Suprapubic skin (tissue), 4 donors: Measurements from ENCODE around the gene CDON. TPM values are rescaled to one million over a fixed set of nuclear protein-coding genes. Genes with fewer than 3 reads are reported as not detected.

Experiments used
- DNase-seq, 2 donors: peaks; one replicate each; pipeline ENCODE4 v3.0.0-alpha.2; 2019; ENCODE audit warnings: low spot score in 2 of 2
- H3K27ac ChIP-seq: fragments of 200-600 bp; sonication (generic); one replicate; pipeline ENCODE4 v1.5.1; 2019
- H3K27me3 ChIP-seq: fragments of 200-600 bp; sonication (generic); one replicate; pipeline ENCODE4 v1.5.1; 2019
- H3K36me3 ChIP-seq: fragments of 200-600 bp; sonication (generic); one replicate; pipeline ENCODE4 v1.5.1; 2019
- H3K4me1 ChIP-seq: fragments of 200-600 bp; sonication (generic); one replicate; pipeline ENCODE4 v1.5.1; 2019
- H3K4me3 ChIP-seq: fragments of 200-600 bp; sonication (generic); one replicate; pipeline ENCODE4 v1.5.1; 2019; ENCODE audit warnings: mild to moderate bottlenecking
- H3K9me3 ChIP-seq: fragments of 200-600 bp; sonication (generic); one replicate; pipeline ENCODE4 v1.5.1; 2019
- EP300 ChIP-seq: sonication (generic); formaldehyde crosslinking; IDR thresholded peaks from one replicate; pipeline ENCODE4 v1.6.1; 2017; ENCODE audit warnings: antibody characterized with exemption
- POLR2A ChIP-seq, 2 donors: fragments of 450-650 bp; IDR thresholded peaks; one replicate each; pipeline ENCODE4 v1.6.1; 2017; ENCODE audit warnings: antibody characterized with exemption in 2 of 2, mild to moderate bottlenecking in 2 of 2, moderate library complexity in 2 of 2
- POLR2AphosphoS5 ChIP-seq, 3 donors: sonication (generic); formaldehyde crosslinking; IDR thresholded peaks; one replicate each; pipeline ENCODE4 v1.6.1; 2017; ENCODE audit warnings: antibody characterized with exemption in 3 of 3
- WGBS: methylation state at CpG from one replicate; pipeline ENCODE4 v1.1.5; 2018; 5-methylcytosine and 5-hydroxymethylcytosine counted together
- total RNA-seq, 4 donors: library from RNA; depleted of rRNA; stranded (reverse); fragments of >200 nt; gene quantifications; one replicate each; pipeline ENCODE4 v1.1.0, GENCODE V29; 2016
- TF ChIP-seq, protein P1 (sequence below), 2 donors: fragments of 200-600 bp in 1 of 2; fragments of 450-650 bp in 1 of 2; sonication (generic) in 1 of 2; IDR thresholded peaks; one replicate each; pipeline ENCODE4 v1.5.1; 2016 to 2019; ENCODE audit warnings: antibody characterized with exemption in 2 of 2, mild to moderate bottlenecking in 1 of 2, moderate library complexity in 1 of 2

The CDON gene
- total RNA-seq, 4 donors from 2014 or later: 27.6 to 67.4 (median 43.1) TPM

DNA sequence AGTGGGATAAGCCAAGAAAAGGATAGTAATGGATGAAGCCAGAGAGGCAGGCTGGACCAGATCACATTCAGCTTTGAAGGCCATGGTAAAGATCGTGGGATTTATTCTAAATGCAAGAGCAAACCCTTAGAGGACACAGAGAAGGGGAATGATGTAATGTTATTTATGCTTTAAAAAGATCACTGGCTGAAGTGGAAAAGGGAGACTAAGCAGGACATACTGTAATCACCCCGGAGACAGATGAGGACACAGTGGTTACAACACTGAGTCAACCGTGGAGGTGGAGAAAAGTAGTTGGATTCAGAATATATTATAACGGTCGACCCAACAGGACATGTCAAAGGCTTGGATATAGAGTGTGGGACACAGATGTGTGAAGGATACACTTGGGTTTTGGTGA lies 38.5 kb downstream of the CDON start:
- no peaks in the 10 kb centered on the region for H3K9me3 ChIP-seq
- TF ChIP-seq POLR2AphosphoS5 (IDR thresholded peaks at IDR 0.05) (peak in 1 of 3 donors; percentile 17), POLR2A (IDR thresholded peaks at IDR 0.05) (no peak), EP300 (no peak)
- TF ChIP-seq, protein P1, sequence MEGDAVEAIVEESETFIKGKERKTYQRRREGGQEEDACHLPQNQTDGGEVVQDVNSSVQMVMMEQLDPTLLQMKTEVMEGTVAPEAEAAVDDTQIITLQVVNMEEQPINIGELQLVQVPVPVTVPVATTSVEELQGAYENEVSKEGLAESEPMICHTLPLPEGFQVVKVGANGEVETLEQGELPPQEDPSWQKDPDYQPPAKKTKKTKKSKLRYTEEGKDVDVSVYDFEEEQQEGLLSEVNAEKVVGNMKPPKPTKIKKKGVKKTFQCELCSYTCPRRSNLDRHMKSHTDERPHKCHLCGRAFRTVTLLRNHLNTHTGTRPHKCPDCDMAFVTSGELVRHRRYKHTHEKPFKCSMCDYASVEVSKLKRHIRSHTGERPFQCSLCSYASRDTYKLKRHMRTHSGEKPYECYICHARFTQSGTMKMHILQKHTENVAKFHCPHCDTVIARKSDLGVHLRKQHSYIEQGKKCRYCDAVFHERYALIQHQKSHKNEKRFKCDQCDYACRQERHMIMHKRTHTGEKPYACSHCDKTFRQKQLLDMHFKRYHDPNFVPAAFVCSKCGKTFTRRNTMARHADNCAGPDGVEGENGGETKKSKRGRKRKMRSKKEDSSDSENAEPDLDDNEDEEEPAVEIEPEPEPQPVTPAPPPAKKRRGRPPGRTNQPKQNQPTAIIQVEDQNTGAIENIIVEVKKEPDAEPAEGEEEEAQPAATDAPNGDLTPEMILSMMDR (IDR thresholded peaks at IDR 0.05): no peak
- H3K36me3 ChIP-seq: peaks cover 4% of the 10 kb centered on the region
- no peak overlapping the region for H3K4me3 ChIP-seq
- H3K4me1 ChIP-seq: peaks cover 5% of the 10 kb centered on the region
- 61% methylated on average over 5 of the region's 5 CpGs for WGBS
- no peaks in the 10 kb centered on the region for H3K27me3 ChIP-seq
- peak overlapping the region; percentile 21 for H3K27ac ChIP-seq
- no peak for DNase-seq

DNA sequence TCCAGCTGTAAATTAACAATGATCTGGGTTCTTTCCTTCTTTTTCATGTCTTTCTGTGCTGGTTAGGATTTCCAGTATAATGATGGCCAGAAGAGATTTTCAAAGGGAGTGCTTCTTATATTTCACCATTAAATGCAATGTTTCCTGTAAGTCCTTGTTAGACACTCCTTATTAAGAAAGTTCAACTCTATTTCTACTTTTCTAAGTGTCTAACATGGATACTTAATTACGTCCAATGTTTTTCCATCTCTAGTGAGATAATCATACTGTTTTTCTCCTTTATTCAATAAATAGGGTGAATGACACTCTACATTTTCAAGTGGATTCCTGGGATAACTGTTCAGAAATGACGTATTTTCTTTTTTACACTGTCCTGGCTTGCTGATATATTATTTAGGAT lies 49.8 kb downstream of the CDON start:
- no peak for DNase-seq
- WGBS: 97% methylated on average over 2 of the region's 2 CpGs
- no peak overlapping the region for H3K27ac ChIP-seq
- H3K4me1 ChIP-seq: peaks cover 8% of the 10 kb centered on the region
- H3K27me3 ChIP-seq: no peaks in the 10 kb centered on the region
- no peak overlapping the region for H3K4me3 ChIP-seq
- H3K36me3 ChIP-seq: peaks cover 13% of the 10 kb centered on the region
- no peaks in the 10 kb centered on the region for H3K9me3 ChIP-seq
- no peak for TF ChIP-seq POLR2AphosphoS5 (IDR thresholded peaks at IDR 0.05)
- TF ChIP-seq POLR2A (IDR thresholded peaks at IDR 0.05): no peak
- no peak for TF ChIP-seq EP300
- TF ChIP-seq, protein P1 (IDR thresholded peaks at IDR 0.05): no peak

DNA sequence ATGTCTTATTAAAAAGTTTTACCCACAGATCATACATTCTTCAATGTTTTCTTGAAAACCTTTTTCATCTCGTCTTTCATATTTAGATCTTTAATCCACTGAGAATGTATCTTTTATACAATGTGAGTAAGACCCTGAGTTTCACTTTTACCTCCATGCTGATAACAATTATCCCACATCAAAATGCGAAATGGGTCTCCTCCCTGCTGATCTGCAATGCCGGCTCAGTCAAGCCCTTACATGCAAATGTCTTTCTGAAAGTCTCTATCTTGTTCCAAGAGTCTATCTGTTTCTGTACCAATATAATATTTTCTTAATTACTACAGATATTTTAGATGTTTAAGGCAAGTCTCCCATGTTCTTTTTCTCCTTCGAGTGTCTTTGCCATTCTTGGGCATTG lies 50.9 kb downstream of the CDON start:
- Histone ChIP-seq H3K9me3 (no peaks in the 10 kb centered on the region), H3K4me1 (peaks cover 19% of the 10 kb centered on the region), H3K36me3 (peaks cover 13% of the 10 kb centered on the region), H3K27me3 (no peaks in the 10 kb centered on the region), H3K27ac (no peak overlapping the region), H3K4me3 (no peak overlapping the region)
- TF ChIP-seq POLR2AphosphoS5 (IDR thresholded peaks at IDR 0.05): no peak
- TF ChIP-seq, protein P1 (IDR thresholded peaks at IDR 0.05): no peak
- no peak for TF ChIP-seq EP300
- no peak for TF ChIP-seq POLR2A (IDR thresholded peaks at IDR 0.05)
- no peak for DNase-seq
- 62% methylated on average over 4 of the region's 4 CpGs for WGBS

DNA sequence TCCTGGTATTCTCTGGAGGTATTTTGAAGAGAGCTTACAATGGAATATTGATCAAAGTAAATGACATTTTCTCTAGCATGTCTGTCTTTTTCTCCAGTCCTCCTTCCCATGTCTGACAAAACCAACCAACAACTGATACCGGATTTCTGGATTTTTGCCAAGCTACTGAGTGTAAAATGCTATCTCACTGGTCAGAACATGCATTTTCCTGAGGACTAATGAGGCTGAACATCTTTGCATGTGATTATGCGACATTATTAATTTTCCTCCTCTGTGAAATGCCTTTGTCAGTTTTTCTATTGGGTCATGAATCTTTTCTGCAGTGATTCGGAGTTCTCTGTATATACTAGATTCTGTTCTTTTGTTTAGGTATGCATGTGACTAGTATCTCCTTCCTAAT lies 51.4 kb downstream of the CDON start:
- no peaks in the 10 kb centered on the region for H3K27me3 ChIP-seq
- WGBS: 49% methylated on average over 3 of the region's 3 CpGs
- no peaks in the 10 kb centered on the region for H3K9me3 ChIP-seq
- peaks cover 8% of the 10 kb centered on the region for H3K36me3 ChIP-seq
- DNase-seq: no peak
- TF ChIP-seq EP300 (no peak), POLR2AphosphoS5 (IDR thresholded peaks at IDR 0.05) (no peak), POLR2A (IDR thresholded peaks at IDR 0.05) (no peak)
- TF ChIP-seq, protein P1 (IDR thresholded peaks at IDR 0.05): no peak
- peaks cover 20% of the 10 kb centered on the region for H3K4me1 ChIP-seq
- no peak overlapping the region for H3K4me3 ChIP-seq
- H3K27ac ChIP-seq: no peak overlapping the region

DNA sequence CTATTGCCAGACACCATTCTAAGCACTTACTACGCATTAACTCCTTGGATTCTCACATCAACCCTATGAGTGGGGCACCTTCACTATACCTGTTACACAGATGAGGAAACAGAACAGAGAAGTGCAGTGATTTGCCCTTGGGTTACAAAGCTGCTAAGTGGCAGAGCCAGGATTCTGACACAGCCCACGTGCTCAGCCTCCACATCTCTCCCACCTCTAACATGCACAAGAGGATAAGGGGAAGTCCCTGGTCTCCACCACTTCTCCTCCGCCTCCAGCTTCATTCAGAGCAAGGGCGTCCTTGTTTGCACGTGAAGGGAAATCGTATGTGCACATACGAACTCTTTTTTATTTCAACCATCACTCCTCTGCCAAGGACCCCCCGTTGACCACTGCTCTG lies 53.7 kb downstream of the CDON start:
- no peaks in the 10 kb centered on the region for H3K27me3 ChIP-seq
- H3K9me3 ChIP-seq: no peaks in the 10 kb centered on the region
- TF ChIP-seq, protein P1 (IDR thresholded peaks at IDR 0.05): no peak
- TF ChIP-seq EP300: no peak
- no peak for TF ChIP-seq POLR2AphosphoS5 (IDR thresholded peaks at IDR 0.05)
- TF ChIP-seq POLR2A (IDR thresholded peaks at IDR 0.05): no peak
- 71% methylated on average over 8 of the region's 8 CpGs for WGBS
- H3K27ac ChIP-seq: no peak overlapping the region
- no peak overlapping the region for H3K4me3 ChIP-seq
- no peaks in the 10 kb centered on the region for H3K36me3 ChIP-seq
- no peak for DNase-seq
- peaks cover 20% of the 10 kb centered on the region for H3K4me1 ChIP-seq
